Esophagus squamous epithelium (tissue), 5 donors: ENCODE data around the gene LRP1. TPM values are rescaled to one million over a fixed set of nuclear protein-coding genes. Genes with fewer than 3 reads are reported as not detected.

Source experiments
- DNase-seq: peaks from one replicate; lab custom pipeline; 2025; lab: John Stamatoyannopoulos, UW
- H3K27ac ChIP-seq, 4 donors: fragments of 200-600 bp; sonication (generic); one replicate each; pipeline ENCODE4 v1.5.1; 2016 to 2019; ENCODE audit warnings: mild to moderate bottlenecking in 1 of 4
- H3K27me3 ChIP-seq, 4 donors: fragments of 200-600 bp; sonication (generic); 1 replicate in 3 of 4; 2 replicates in 1 of 4; pipeline versions ENCODE4 v1.5.1 to v1.6.0; 2017 to 2021; ENCODE audit warnings: antibody characterized with exemption in 1 of 4
- H3K36me3 ChIP-seq, 3 donors: fragments of 200-600 bp; sonication (generic); one replicate each; pipeline ENCODE4 v1.5.1; 2016 to 2019
- H3K4me1 ChIP-seq, 3 donors: fragments of 200-600 bp; sonication (generic); one replicate each; pipeline ENCODE4 v1.5.1; 2017 to 2019
- H3K4me3 ChIP-seq, 4 donors: fragments of 200-600 bp; sonication (generic); 1 replicate in 3 of 4; 2 replicates in 1 of 4; pipeline ENCODE4 v1.5.1; 2016 to 2019; ENCODE audit warnings: mild to moderate bottlenecking in 2 of 4, moderate library complexity in 1 of 4
- H3K9me3 ChIP-seq, 3 donors: fragments of 200-600 bp; sonication (generic); one replicate each; pipeline ENCODE4 v1.5.1; 2016 to 2019
- POLR2A ChIP-seq, 4 donors: fragments of 450-650 bp; IDR thresholded peaks; one replicate each; pipeline ENCODE4 v1.6.1; 2017; ENCODE audit warnings: antibody characterized with exemption in 4 of 4, mild to moderate bottlenecking in 4 of 4, moderate library complexity in 3 of 4
- WGBS, 2 donors: methylation state at CpG; one replicate each; pipeline ENCODE4 v1.1.5; 2018; 5-methylcytosine and 5-hydroxymethylcytosine counted together
- intact Hi-C: fragments of 100-400 bp; cut with DNase I; formaldehyde crosslinking; loops from one replicate; pipeline ENCODE4 v1.15.0; 2022
- total RNA-seq, 4 donors: library from RNA; depleted of rRNA; stranded (reverse); fragments of >200 nt; gene quantifications; one replicate each; pipeline ENCODE4 v1.1.0, GENCODE V29; 2016
- TF ChIP-seq, protein P1 (sequence below), 6 experiments: fragments of 450-650 bp in 4 of 6; fragments of 200-600 bp in 2 of 6; sonication (generic) in 2 of 6; IDR thresholded peaks; one replicate each; pipeline ENCODE4 v1.5.1; 2016 to 2019; ENCODE audit warnings: antibody characterized with exemption in 6 of 6, mild to moderate bottlenecking in 4 of 6, moderate library complexity in 4 of 6
- donor health status: DM: yes; HTN: yes; CAD: no.

The LRP1 gene
- total RNA-seq, 4 donors from 2014 or later: 60.8 to 147 (median 81.9) TPM

GRCh38 chr12:57135527-57136326 is 7.4 kb downstream of the LRP1 start:
- intact Hi-C loops: no loop called here
- WGBS, 2 donors: 53 to 66% methylated on average over 5 to 6 of the region's 18 CpGs
- Histone ChIP-seq H3K27me3 (no peaks in the 10 kb centered on the region), H3K36me3 (peaks cover 0 to 54% (median 8%) of the 10 kb centered on the region in 3 donors), H3K9me3 (no peaks in the 10 kb centered on the region), H3K4me1 (peaks cover 35 to 87% (median 55%) of the 10 kb centered on the region in 3 donors), H3K4me3 (peak overlapping the region in 2 of 4 donors; percentile 15 to 52), H3K27ac (peak overlapping the region; percentile 63 to 100 (median 98))
- TF ChIP-seq, protein P1, sequence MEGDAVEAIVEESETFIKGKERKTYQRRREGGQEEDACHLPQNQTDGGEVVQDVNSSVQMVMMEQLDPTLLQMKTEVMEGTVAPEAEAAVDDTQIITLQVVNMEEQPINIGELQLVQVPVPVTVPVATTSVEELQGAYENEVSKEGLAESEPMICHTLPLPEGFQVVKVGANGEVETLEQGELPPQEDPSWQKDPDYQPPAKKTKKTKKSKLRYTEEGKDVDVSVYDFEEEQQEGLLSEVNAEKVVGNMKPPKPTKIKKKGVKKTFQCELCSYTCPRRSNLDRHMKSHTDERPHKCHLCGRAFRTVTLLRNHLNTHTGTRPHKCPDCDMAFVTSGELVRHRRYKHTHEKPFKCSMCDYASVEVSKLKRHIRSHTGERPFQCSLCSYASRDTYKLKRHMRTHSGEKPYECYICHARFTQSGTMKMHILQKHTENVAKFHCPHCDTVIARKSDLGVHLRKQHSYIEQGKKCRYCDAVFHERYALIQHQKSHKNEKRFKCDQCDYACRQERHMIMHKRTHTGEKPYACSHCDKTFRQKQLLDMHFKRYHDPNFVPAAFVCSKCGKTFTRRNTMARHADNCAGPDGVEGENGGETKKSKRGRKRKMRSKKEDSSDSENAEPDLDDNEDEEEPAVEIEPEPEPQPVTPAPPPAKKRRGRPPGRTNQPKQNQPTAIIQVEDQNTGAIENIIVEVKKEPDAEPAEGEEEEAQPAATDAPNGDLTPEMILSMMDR (IDR thresholded peaks at IDR 0.05): no peak
- TF ChIP-seq POLR2A (IDR thresholded peaks at IDR 0.05): no peak
- no peak for DNase-seq

DNA sequence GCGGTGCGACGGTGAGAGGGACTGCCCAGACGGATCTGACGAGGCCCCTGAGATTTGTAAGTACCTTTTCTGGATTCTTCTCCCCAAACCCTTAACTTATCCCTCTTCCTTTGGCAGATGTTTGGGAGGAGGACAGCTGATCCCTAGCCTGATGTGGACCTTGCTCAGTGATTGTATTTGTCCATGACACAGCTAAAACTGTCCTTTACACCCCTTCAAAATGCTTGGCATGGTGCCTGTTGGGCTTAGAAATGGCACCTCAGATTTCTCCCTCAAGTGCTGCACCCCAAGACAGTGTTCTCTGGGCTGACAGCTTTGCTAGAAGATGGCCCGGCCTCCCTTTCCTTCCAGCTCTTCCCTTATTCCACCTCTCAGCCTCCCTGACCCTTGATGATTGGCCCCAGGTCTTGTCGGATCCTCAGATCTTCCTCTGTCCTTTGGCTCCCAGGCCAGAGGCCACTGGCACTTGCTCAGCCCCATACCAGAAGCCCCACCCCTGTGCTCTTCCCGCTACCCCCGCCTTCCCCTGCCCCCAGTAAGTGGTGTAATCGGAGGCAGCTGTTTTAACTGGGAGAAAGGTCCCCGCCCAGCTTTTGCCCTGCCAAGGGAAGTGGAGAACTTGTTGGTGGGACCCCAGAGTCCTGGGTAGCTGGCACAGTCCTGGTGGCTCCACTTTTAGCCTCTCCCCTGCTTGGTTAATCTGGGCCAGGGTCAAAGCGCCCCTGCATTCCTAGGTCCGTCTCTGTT is 10.4 kb downstream of the LRP1 start:
- no peak for DNase-seq
- intact Hi-C loops: no loop called here
- Histone ChIP-seq H3K36me3 (peaks cover 16 to 84% (median 38%) of the 10 kb centered on the region in 3 donors), H3K27me3 (no peaks in the 10 kb centered on the region), H3K9me3 (no peaks in the 10 kb centered on the region), H3K4me3 (no peak overlapping the region), H3K27ac (peak overlapping the region in 3 of 4 donors; percentile 55 to 98 (median 97)), H3K4me1 (peaks cover 13 to 71% (median 29%) of the 10 kb centered on the region in 3 donors)
- TF ChIP-seq POLR2A (IDR thresholded peaks at IDR 0.05): no peak
- TF ChIP-seq, protein P1 (IDR thresholded peaks at IDR 0.05): no peak
- 71 to 84% methylated on average over 9 to 12 of the region's 13 CpGs for WGBS, 2 donors

DNA sequence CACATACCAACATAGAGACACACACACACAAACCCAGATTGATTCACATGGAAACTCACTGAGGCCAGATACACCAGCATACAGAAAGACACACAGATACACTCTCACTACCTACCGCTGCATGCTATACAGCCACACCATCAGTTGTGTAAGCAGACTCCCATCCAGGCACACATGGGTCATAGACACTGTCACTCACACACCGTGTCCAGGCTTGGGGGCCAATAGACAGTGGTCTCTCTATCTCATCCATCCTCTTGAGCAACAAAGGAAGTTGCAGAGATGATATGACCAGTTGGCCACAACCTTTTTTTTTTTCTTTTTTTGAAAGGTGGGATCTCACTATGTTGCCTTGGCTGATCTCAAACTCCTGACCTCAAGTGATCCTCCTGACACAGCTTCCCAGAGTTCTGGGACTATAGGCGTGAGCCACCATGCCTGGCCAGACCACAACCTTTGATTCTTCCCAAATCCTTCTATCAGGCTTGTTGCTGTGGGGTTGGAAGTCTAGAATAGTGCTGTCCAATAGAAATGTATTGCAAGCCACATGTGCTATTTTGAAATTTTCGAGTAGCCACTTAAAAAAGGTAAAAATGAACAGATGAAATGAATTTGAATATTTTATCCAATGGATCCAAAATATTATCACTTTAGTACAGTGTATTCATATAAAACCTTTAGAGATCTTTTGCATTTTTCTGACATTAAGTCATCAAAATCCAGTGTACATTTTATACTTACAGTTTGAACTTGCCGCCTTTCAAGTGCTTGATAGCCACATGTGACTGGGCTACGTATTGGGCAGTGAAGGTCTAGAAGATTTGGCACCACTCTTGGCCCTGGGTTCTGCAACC is 11.7 kb downstream of the LRP1 start:
- TF ChIP-seq, protein P1 (IDR thresholded peaks at IDR 0.05): no peak
- TF ChIP-seq POLR2A (IDR thresholded peaks at IDR 0.05): no peak
- no peaks in the 10 kb centered on the region for H3K27me3 ChIP-seq
- H3K9me3 ChIP-seq: no peaks in the 10 kb centered on the region
- no peak for DNase-seq
- peaks cover 23 to 89% (median 41%) of the 10 kb centered on the region in 3 donors for H3K36me3 ChIP-seq
- no peak overlapping the region for H3K4me3 ChIP-seq
- intact Hi-C loops: no loop called here
- H3K27ac ChIP-seq: peak overlapping the region in 2 of 4 donors; percentile 97 to 98
- peaks cover 8 to 62% (median 18%) of the 10 kb centered on the region in 3 donors for H3K4me1 ChIP-seq
- 81% methylated on average over 5 to 6 of the region's 6 CpGs for WGBS, 2 donors

- DNase-seq: no peak
- Histone ChIP-seq H3K27ac (peak overlapping the region in 3 of 4 donors; percentile 17 to 51 (median 26)), H3K4me3 (no peak overlapping the region), H3K4me1 (peaks cover 0 to 62% (median 8%) of the 10 kb centered on the region in 3 donors), H3K27me3 (no peaks in the 10 kb centered on the region), H3K9me3 (no peaks in the 10 kb centered on the region), H3K36me3 (peaks cover 25 to 92% (median 43%) of the 10 kb centered on the region in 3 donors)
- WGBS, 2 donors: 82 to 88% methylated on average over 6 to 8 of the region's 8 CpGs
- intact Hi-C loops: no loop called here
- no peak for TF ChIP-seq POLR2A (IDR thresholded peaks at IDR 0.05)
- TF ChIP-seq, protein P1 (IDR thresholded peaks at IDR 0.05): no peak
These were observed 13.0 kb downstream of the LRP1 start for GRCh38 chr12:57141249-57141648.
